GM10248 (cell line): ENCODE results near the gene PTBP3.

Source experiments
- CTCF ChIA-PET: fragments of 300-600 bp; sonication (Branson Sonifier 250); formaldehyde crosslinking; extraction: SDS; loops from one replicate; lab custom pipeline; 2021; ENCODE audit warnings: antibody characterized with exemption; lab: Yijun Ruan, JAX
- POLR2A ChIA-PET: fragments of 350-650 bp; sonication (Branson Sonifier 250); formaldehyde crosslinking; extraction: SDS; loops from one replicate; lab custom pipeline; 2020; ENCODE audit warnings: antibody characterized with exemption; lab: Yijun Ruan, JAX
- DNase-seq: peaks from one replicate; pipeline ENCODE4 v3.0.0; 2012; ENCODE audit errors: extremely low spot score
- CTCF ChIP-seq: IDR thresholded peaks from 2 replicates; pipeline ENCODE4 v1.5.1; 2012; ENCODE audit warnings: mild to moderate bottlenecking, low read depth; ENCODE audit errors: extremely low read depth, missing control alignments, control extremely low read depth

Gene PTBP3

GRCh38 chr9:112226091-112226490, 107.3 kb downstream of the PTBP3 start:
- no peak for TF ChIP-seq CTCF
- ChIA-PET POLR2A (no interaction called here), CTCF (interaction anchor here (1.0 to 2.2 kb wide), 4 partner anchors 11 to 64 kb away, joined by 3 to 12 read pairs (median 6); no protein-coding TSS in a partner anchor)
- DNase-seq = no peak

GRCh38 chr9:112224401-112225289, 108.8 kb downstream of the PTBP3 start:
- DNase-seq = no peak
- ChIA-PET POLR2A (no interaction called here), CTCF (interaction anchor here (0.8 to 2.2 kb wide), 9 partner anchors 9 to 56 kb away, joined by 3 to 12 read pairs (median 3); no protein-coding TSS in a partner anchor)
- TF ChIP-seq CTCF = no peak

DNA sequence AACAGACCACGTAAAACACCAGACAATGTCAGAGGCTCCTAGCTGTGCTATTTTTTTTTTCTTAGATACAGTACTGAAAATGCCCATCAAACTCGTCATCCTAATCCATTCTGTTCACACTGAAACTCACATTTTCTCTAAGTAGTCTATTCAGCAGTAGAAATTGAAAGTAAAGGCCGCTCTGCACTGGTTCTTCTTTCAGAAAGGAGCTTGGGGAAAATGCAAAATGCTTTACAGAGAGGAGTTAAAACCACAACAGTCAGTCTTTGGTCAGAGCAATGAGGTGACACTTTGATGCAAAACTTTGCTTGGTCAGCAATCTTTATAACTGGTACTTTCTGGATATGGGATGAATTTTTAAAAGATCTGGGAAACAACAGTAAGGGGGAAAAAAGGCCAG, 114.5 kb downstream of the PTBP3 start:
- POLR2A ChIA-PET = no interaction called here
- no peak for TF ChIP-seq CTCF
- CTCF ChIA-PET = interaction anchor here (0.8 to 2.4 kb wide), 10 partner anchors 10 to 143 kb away, joined by 3 to 10 read pairs (median 4); no protein-coding TSS in a partner anchor
- DNase-seq = peak; percentile 54

GRCh38 chr9:112212926-112213325, 120.5 kb downstream of the PTBP3 start:
- no peak for DNase-seq
- CTCF ChIA-PET = interaction anchor here (1.2 kb wide), 1 partner anchor 11 kb away, joined by 4 read pairs; no protein-coding TSS in a partner anchor
- POLR2A ChIA-PET = no interaction called here
- no peak for TF ChIP-seq CTCF

GRCh38 chr9:112207451-112207850, 126.0 kb downstream of the PTBP3 start:
- TF ChIP-seq CTCF = no peak
- DNase-seq = no peak
- POLR2A ChIA-PET = no interaction called here
- CTCF ChIA-PET = no interaction called here

- ChIA-PET CTCF (interaction anchor here (1.3 kb wide), 1 partner anchor 21 kb away, joined by 3 read pairs; no protein-coding TSS in a partner anchor), POLR2A (no interaction called here)
- DNase-seq = no peak
- no peak for TF ChIP-seq CTCF
Measured at GRCh38 chr9:112203536-112203935, 129.9 kb downstream of the PTBP3 start.
